NK-92 treated with Interleukin-12 subunit alpha and Interleukin-12 subunit beta, amount 100 ng/mL, for 24 hours (cell line): ENCODE results near the gene CFAP20DC.
"Not testable (repeated sequence)": the region's sequence is repeated elsewhere in the genome, so short reads cannot be mapped to it uniquely, and the experiment has no call there.

Experiments
- DNase-seq: peaks from one replicate; lab custom pipeline; 2025; lab: John Stamatoyannopoulos, UW

Gene CFAP20DC

GRCh38 chr3:59017617-59017984 is 32.2 kb downstream of the CFAP20DC start:
- DNase-seq, result no peak

GRCh38 chr3:59016930-59017616 is 32.8 kb downstream of the CFAP20DC start:
- DNase-seq, result no peak

- no peak for DNase-seq
These were observed 36.2 kb downstream of the CFAP20DC start for GRCh38 chr3:59013611-59014010.

GRCh38 chr3:59006634-59007517 is 42.9 kb downstream of the CFAP20DC start:
- no peak for DNase-seq

- no peak for DNase-seq
These were observed 48.1 kb downstream of the CFAP20DC start for GRCh38 chr3:59001675-59002074.

- no peak for DNase-seq
These were observed 50.1 kb downstream of the CFAP20DC start for GRCh38 chr3:58999774-59000160.

- no peak for DNase-seq
These were observed 50.6 kb downstream of the CFAP20DC start for GRCh38 chr3:58999134-58999773.

- no peak for DNase-seq
These were observed 51.2 kb downstream of the CFAP20DC start for GRCh38 chr3:58998476-58999117.

GRCh38 chr3:58996730-58997129 is 53.1 kb downstream of the CFAP20DC start:
- no peak for DNase-seq

- DNase-seq, result no peak
These were observed 55.0 kb downstream of the CFAP20DC start for GRCh38 chr3:58994746-58995330.

GRCh38 chr3:58993547-58993946 is 56.3 kb downstream of the CFAP20DC start:
- DNase-seq, result no peak

GRCh38 chr3:58991623-58992022 is 58.2 kb downstream of the CFAP20DC start:
- no peak for DNase-seq

GRCh38 chr3:58991026-58991425 is 58.8 kb downstream of the CFAP20DC start:
- no peak for DNase-seq

GRCh38 chr3:58989955-58990354 is 59.9 kb downstream of the CFAP20DC start:
- no peak for DNase-seq

GRCh38 chr3:58989163-58989562 is 60.7 kb downstream of the CFAP20DC start:
- DNase-seq, result no peak

- DNase-seq, result no peak
These were observed 61.8 kb downstream of the CFAP20DC start for GRCh38 chr3:58988041-58988440.

GRCh38 chr3:58986654-58987053 is 63.2 kb downstream of the CFAP20DC start:
- no peak for DNase-seq

- no peak for DNase-seq
These were observed 70.0 kb downstream of the CFAP20DC start for GRCh38 chr3:58979840-58980239.

GRCh38 chr3:58973796-58974195 is 76.0 kb downstream of the CFAP20DC start:
- no peak for DNase-seq

GRCh38 chr3:58967866-58968265 is 82.0 kb downstream of the CFAP20DC start:
- not testable (repeated sequence) for DNase-seq

- no peak for DNase-seq
These were observed 84.0 kb downstream of the CFAP20DC start for GRCh38 chr3:58965865-58966264.

- no peak for DNase-seq
These were observed 85.8 kb downstream of the CFAP20DC start for GRCh38 chr3:58963928-58964503.
